ENCODE data around the gene CCDC6. TPM values are rescaled to one million over a fixed set of nuclear protein-coding genes. Genes with fewer than 3 reads are reported as not detected.
"Not testable (repeated sequence)": the region's sequence is repeated elsewhere in the genome, so short reads cannot be mapped to it uniquely, and the experiment has no call there.

Gene CCDC6
- total and polyA plus RNA-seq, 2 of the 4 experiments (the other 2 are of a cell fraction): 21.8 to 30.8 TPM

- peak; percentile 43; the same call in 1 of the 2 replicates for TF ChIP-seq USF2 (IDR thresholded peaks at IDR 0.05; ENCODE audit: low read depth, low read length)
These were observed at the start of gene CCDC6 (continued) for GRCh38 chr10:59906417-59907202.

GRCh38 chr10:59954296-59954695 is 47.9 kb upstream of the CCDC6 start:
- H4K8ac ChIP-seq (ENCODE audit: low read depth in 2 of 2, low read length in 2 of 2): no peak overlapping the region
- H4K91ac ChIP-seq (ENCODE audit: insufficient read depth, low read depth, low read length): no peak overlapping the region
- no peak overlapping the region for H2BK5ac ChIP-seq (ENCODE audit: low read depth, low read length, poor library complexity, severe bottlenecking)
- no peak overlapping the region for H3K23ac ChIP-seq (ENCODE audit: low read depth, low read length)
- no peak overlapping the region for H3K4me2 ChIP-seq (ENCODE audit: low read depth, low read length)
- no peak overlapping the region for H2AFZ ChIP-seq (replicated peaks; ENCODE audit: low read length, poor library complexity)
- H3K9me1 ChIP-seq (ENCODE audit: insufficient read depth, low read length): no peaks in the 10 kb centered on the region
- no peak overlapping the region for H3K18ac ChIP-seq (ENCODE audit: low read depth, low read length)
- no peak overlapping the region for H2BK15ac ChIP-seq (ENCODE audit: low read depth, low read length)
- H3K4me3 ChIP-seq (ENCODE audit: insufficient read depth, low read depth, low read length): no peak overlapping the region
- H3K27ac ChIP-seq (ENCODE audit: insufficient read depth, low read length): no peak overlapping the region
- no peak overlapping the region for H3K56ac ChIP-seq (ENCODE audit: extremely low read depth, insufficient read depth, low read length)
- H2AK9ac ChIP-seq (replicated peaks; ENCODE audit: low read depth, low read length, poor library complexity): no peak overlapping the region
- H3K14ac ChIP-seq (replicated peaks; ENCODE audit: low read depth, low read length): no peak overlapping the region
- DNase-seq (peak; percentile 1), ATAC-seq (ENCODE audit: low read depth) (peak; percentile 46)
- H3K4me1 ChIP-seq (ENCODE audit: control insufficient read depth, insufficient read depth, low read length): no peaks in the 10 kb centered on the region
- H3K27me3 ChIP-seq (ENCODE audit: control insufficient read depth, insufficient read depth, low read length): no peaks in the 10 kb centered on the region
- BruUV-seq (replicated peaks): no TSS peak
- no peak overlapping the region for H3K4ac ChIP-seq (ENCODE audit: low read depth, low read length)
- no peaks in the 10 kb centered on the region for H3K9me3 ChIP-seq (ENCODE audit: control insufficient read depth, insufficient read depth, low read length)
- ChIA-PET CTCF (no interaction called here), POLR2A (ENCODE audit: unreplicated experiment) (no interaction called here)
- in situ Hi-C loops (cut with MboI; ENCODE audit: low sequenced_read_pairs): no loop called here
- no peak overlapping the region for H2BK120ac ChIP-seq (ENCODE audit: low read depth, low read length)
- no peaks in the 10 kb centered on the region for H4K20me1 ChIP-seq (ENCODE audit: insufficient read depth, low read length)
- no CpG with 5 or more reads among the region's 3 CpGs for WGBS, 2 experiments (ENCODE audit: extremely low coverage in 2 of 2, insufficient read length in 1 of 2)
- no peak overlapping the region for H3K9ac ChIP-seq (ENCODE audit: low read depth, low read length)
- no peak overlapping the region for H2AK5ac ChIP-seq (ENCODE audit: low read depth, low read length)
- dilution Hi-C loops (cut with HindIII; ENCODE audit: low sequenced_read_pairs, unreplicated experiment): no loop called here
- H2BK20ac ChIP-seq (ENCODE audit: low read depth, low read length): no peak overlapping the region
- no peak overlapping the region for H4K5ac ChIP-seq (ENCODE audit: low read depth, low read length)
- intact Hi-C loops (cut with micrococcal nuclease): no loop called here
- H3K79me1 ChIP-seq (ENCODE audit: low read depth in 1 of 2, low read length in 2 of 2): no peaks in the 10 kb centered on the region
- H3K36me3 ChIP-seq (ENCODE audit: control insufficient read depth, insufficient read depth, low read length): no peaks in the 10 kb centered on the region
- TF ChIP-seq RFX5 (IDR thresholded peaks at IDR 0.05; ENCODE audit: low read depth, low read length) (no peak), CEBPB (IDR thresholded peaks at IDR 0.05; ENCODE audit: low read depth, low read length) (peak; percentile 20; the same call in 1 of the 2 replicates)

- H3K23ac ChIP-seq (ENCODE audit: low read depth, low read length); H2AK9ac ChIP-seq (replicated peaks; ENCODE audit: low read depth, low read length, poor library complexity); H2BK120ac ChIP-seq (ENCODE audit: low read depth, low read length); H4K5ac ChIP-seq (ENCODE audit: low read depth, low read length); ATAC-seq (ENCODE audit: low read depth); H2BK20ac ChIP-seq (ENCODE audit: low read depth, low read length); H4K8ac ChIP-seq (ENCODE audit: low read depth in 2 of 2, low read length in 2 of 2); H3K4me2 ChIP-seq (ENCODE audit: low read depth, low read length); H3K9ac ChIP-seq (ENCODE audit: low read depth, low read length); in situ Hi-C loops (cut with MboI; ENCODE audit: low sequenced_read_pairs); H3K4ac ChIP-seq (ENCODE audit: low read depth, low read length); H2AFZ ChIP-seq (replicated peaks; ENCODE audit: low read length, poor library complexity); POLR2A ChIA-PET (ENCODE audit: unreplicated experiment); intact Hi-C loops (cut with micrococcal nuclease); DNase-seq; H4K91ac ChIP-seq (ENCODE audit: insufficient read depth, low read depth, low read length); H3K9me3 ChIP-seq (ENCODE audit: control insufficient read depth, insufficient read depth, low read length); H3K18ac ChIP-seq (ENCODE audit: low read depth, low read length); H2BK15ac ChIP-seq (ENCODE audit: low read depth, low read length); H3K56ac ChIP-seq (ENCODE audit: extremely low read depth, insufficient read depth, low read length); H4K20me1 ChIP-seq (ENCODE audit: insufficient read depth, low read length); H2BK5ac ChIP-seq (ENCODE audit: low read depth, low read length, poor library complexity, severe bottlenecking); dilution Hi-C loops (cut with HindIII; ENCODE audit: low sequenced_read_pairs, unreplicated experiment); H3K9me1 ChIP-seq (ENCODE audit: insufficient read depth, low read length); H3K27ac ChIP-seq (ENCODE audit: insufficient read depth, low read length); CTCF ChIA-PET; H3K79me1 ChIP-seq (ENCODE audit: low read depth in 1 of 2, low read length in 2 of 2); BruUV-seq (replicated peaks); H3K14ac ChIP-seq (replicated peaks; ENCODE audit: low read depth, low read length); H3K4me3 ChIP-seq (ENCODE audit: insufficient read depth, low read depth, low read length); H3K27me3 ChIP-seq (ENCODE audit: control insufficient read depth, insufficient read depth, low read length); H2AK5ac ChIP-seq (ENCODE audit: low read depth, low read length); H3K4me1 ChIP-seq (ENCODE audit: control insufficient read depth, insufficient read depth, low read length); H3K36me3 ChIP-seq (ENCODE audit: control insufficient read depth, insufficient read depth, low read length): not testable (repeated sequence)
- no CpG with 5 or more reads among the region's 2 CpGs for WGBS, 2 experiments (ENCODE audit: extremely low coverage in 2 of 2, insufficient read length in 1 of 2)
These were observed 47.4 kb upstream of the CCDC6 start for GRCh38 chr10:59953711-59954110.

Measured in IMR-90 (cell line).